Sigmoid colon (tissue), 7 donors: ENCODE measurements around the gene PEX14. TPM values are rescaled to one million over a fixed set of nuclear protein-coding genes. Genes with fewer than 3 reads are reported as not detected.

Experiments used
- DNase-seq: peaks from one replicate; pipeline ENCODE4 v3.0.0-alpha.2; 2019
- H3K27ac ChIP-seq, 4 donors: fragments of 200-600 bp; sonication (generic); one replicate each; pipeline ENCODE4 v1.5.1; 2016 to 2019; ENCODE audit warnings: mild to moderate bottlenecking in 1 of 4
- H3K27me3 ChIP-seq, 3 donors: fragments of 200-600 bp; sonication (generic); one replicate each; pipeline ENCODE4 v1.5.1; 2019; ENCODE audit warnings: mild to moderate bottlenecking in 1 of 3
- H3K36me3 ChIP-seq, 4 donors: fragments of 200-600 bp; sonication (generic); one replicate each; pipeline ENCODE4 v1.5.1; 2016 to 2019
- H3K4me1 ChIP-seq, 4 donors: fragments of 200-600 bp; sonication (generic); one replicate each; pipeline ENCODE4 v1.5.1; 2017 to 2019
- H3K4me3 ChIP-seq, 4 donors: fragments of 200-600 bp; sonication (generic); one replicate each; pipeline ENCODE4 v1.5.1; 2017 to 2019; ENCODE audit warnings: mild to moderate bottlenecking in 2 of 4, moderate library complexity in 1 of 4
- H3K9me3 ChIP-seq, 4 donors: fragments of 200-600 bp in 3 of 4; sonication (generic) in 3 of 4; one replicate each; pipeline versions ENCODE4 v1.5.1 to v1.6.1; 2013 to 2019
- CTCF ChIP-seq, 4 experiments: fragments of 450-650 bp in 3 of 4; fragments of 200-600 bp in 1 of 4; IDR thresholded peaks; one replicate each; pipeline ENCODE4 v1.5.1; 2016 to 2019; ENCODE audit warnings: antibody characterized with exemption in 4 of 4, mild to moderate bottlenecking in 3 of 4, moderate library complexity in 2 of 4
- EP300 ChIP-seq, 4 donors: sonication (generic); formaldehyde crosslinking; IDR thresholded peaks; one replicate each; pipeline ENCODE4 v1.6.1; 2017; ENCODE audit warnings: antibody characterized with exemption in 4 of 4
- POLR2A ChIP-seq, 2 donors: fragments of 450-650 bp; IDR thresholded peaks; one replicate each; pipeline ENCODE4 v1.6.1; 2016; ENCODE audit warnings: antibody characterized with exemption in 2 of 2, mild to moderate bottlenecking in 2 of 2, moderate library complexity in 2 of 2
- POLR2AphosphoS5 ChIP-seq, 4 donors: sonication (generic); formaldehyde crosslinking; IDR thresholded peaks; one replicate each; pipeline ENCODE4 v1.6.1; 2017; ENCODE audit warnings: antibody characterized with exemption in 4 of 4
- WGBS, 2 donors: extraction: QIAGEN DNeasy Blood & Tissue Kit; methylation state at CpG; one replicate each; pipeline ENCODE4 v1.1.7; 2013; 5-methylcytosine and 5-hydroxymethylcytosine counted together
- intact Hi-C: fragments of 100-400 bp; cut with DNase I; formaldehyde crosslinking; loops from one replicate; pipeline ENCODE4 v1.15.1; 2023
- polyA plus RNA-seq, 3 donors: library from polyadenylated mRNA; stranded (reverse); fragments of 200-250 nt; gene quantifications; one replicate each; pipeline ENCODE4 v1.2.3, GENCODE V29; 2013
- total RNA-seq, 4 donors: library from RNA; depleted of rRNA; stranded (reverse); fragments of >200 nt; gene quantifications; one replicate each; pipeline ENCODE4 v1.1.0, GENCODE V29; 2016
- donor health status: healthy with polysubstance abuse.
- donor health status: Bipolar disorder and iron deficiency.
- donor health status: healthy.

The PEX14 gene
- total and polyA plus RNA-seq, 7 donors: 8.3 to 23.3 (median 14.4) TPM

GRCh38 chr1:10653370-10654125, 178.8 kb downstream of the PEX14 start:
- Histone ChIP-seq H3K27ac (peak overlapping the region; percentile 81 to 98 (median 94)), H3K36me3 (peaks cover 0 to 28% (median 17%) of the 10 kb centered on the region in 4 donors), H3K9me3 (no peaks in the 10 kb centered on the region), H3K4me1 (peaks cover 0 to 100% (median 99%) of the 10 kb centered on the region in 4 donors), H3K27me3 (no peaks in the 10 kb centered on the region), H3K4me3 (peak overlapping the region in 1 of 4 donors; percentile 18)
- no peak for DNase-seq
- peak in 1 of 4 donors; percentile 23 for TF ChIP-seq POLR2AphosphoS5 (IDR thresholded peaks at IDR 0.05)
- no peak for TF ChIP-seq POLR2A (IDR thresholded peaks at IDR 0.05)
- intact Hi-C loops: no loop called here
- WGBS, 2 donors: 89 to 93% methylated on average over 41 of the region's 41 CpGs

GRCh38 chr1:10655002-10655401, 180.3 kb downstream of the PEX14 start:
- peak overlapping the region; percentile 81 to 98 (median 94) for H3K27ac ChIP-seq
- intact Hi-C loops: no loop called here
- peak; percentile 88 for DNase-seq
- H3K4me3 ChIP-seq: no peak overlapping the region
- H3K4me1 ChIP-seq: peaks cover 0 to 100% (median 99%) of the 10 kb centered on the region in 4 donors
- no peaks in the 10 kb centered on the region for H3K9me3 ChIP-seq
- H3K27me3 ChIP-seq: no peaks in the 10 kb centered on the region
- peaks cover 3 to 32% (median 18%) of the 10 kb centered on the region in 4 donors for H3K36me3 ChIP-seq
- 87% methylated on average over 10 of the region's 10 CpGs for WGBS, 2 donors
- TF ChIP-seq POLR2AphosphoS5 (IDR thresholded peaks at IDR 0.05) (peak; percentile 52 to 62 (median 56)), EP300 (IDR thresholded peaks at IDR 0.05) (peak in 3 of 4 donors; percentile 26 to 65 (median 57)), CTCF (IDR thresholded peaks at IDR 0.05) (no peak), POLR2A (IDR thresholded peaks at IDR 0.05) (no peak)

- H3K27ac ChIP-seq: peak overlapping the region; percentile 81 to 98 (median 94)
- intact Hi-C loops: no loop called here
- 93 to 95% methylated on average over 15 of the region's 15 CpGs for WGBS, 2 donors
These were observed 181.7 kb downstream of the PEX14 start for GRCh38 chr1:10656431-10656830.

GRCh38 chr1:10657088-10657847, 182.5 kb downstream of the PEX14 start:
- Histone ChIP-seq H3K9me3 (no peaks in the 10 kb centered on the region), H3K27me3 (no peaks in the 10 kb centered on the region), H3K27ac (peak overlapping the region; percentile 81 to 98 (median 94)), H3K36me3 (peaks cover 5 to 36% (median 19%) of the 10 kb centered on the region in 4 donors), H3K4me1 (peaks cover 0 to 98% (median 81%) of the 10 kb centered on the region in 4 donors), H3K4me3 (no peak overlapping the region)
- TF ChIP-seq CTCF (IDR thresholded peaks at IDR 0.05) (no peak), POLR2A (IDR thresholded peaks at IDR 0.05) (no peak), EP300 (IDR thresholded peaks at IDR 0.05) (peak in 1 of 4 donors; percentile 28), POLR2AphosphoS5 (IDR thresholded peaks at IDR 0.05) (peak; percentile 29 to 81 (median 67))
- 84 to 88% methylated on average over 29 of the region's 29 CpGs for WGBS, 2 donors
- intact Hi-C loops: no loop called here
- no peak for DNase-seq

More at GRCh38 chr1:10656431-10656830, 181.7 kb downstream of the PEX14 start:
- TF ChIP-seq CTCF (IDR thresholded peaks at IDR 0.05) (no peak), POLR2A (IDR thresholded peaks at IDR 0.05) (no peak), POLR2AphosphoS5 (IDR thresholded peaks at IDR 0.05) (no peak), EP300 (IDR thresholded peaks at IDR 0.05) (no peak)
- Histone ChIP-seq H3K9me3 (no peaks in the 10 kb centered on the region), H3K4me3 (no peak overlapping the region), H3K4me1 (peaks cover 0 to 98% (median 90%) of the 10 kb centered on the region in 4 donors), H3K36me3 (peaks cover 5 to 39% (median 19%) of the 10 kb centered on the region in 4 donors), H3K27me3 (no peaks in the 10 kb centered on the region)
- no peak for DNase-seq
